Testis (tissue), 3 donors: Measurements from ENCODE around the gene CD1E. TPM values are rescaled to one million over a fixed set of nuclear protein-coding genes. Genes with fewer than 3 reads are reported as not detected.

ENCODE experiments used
- DNase-seq: peaks from one replicate; pipeline ENCODE4 v3.0.0-alpha.2; 2019
- H3K27ac ChIP-seq, 2 donors: fragments of 200-600 bp; sonication (generic); one replicate each; pipeline ENCODE4 v1.5.1; 2019
- H3K27me3 ChIP-seq: fragments of 200-600 bp; sonication (generic); one replicate; pipeline ENCODE4 v1.5.1; 2019
- H3K36me3 ChIP-seq: fragments of 200-600 bp; sonication (generic); one replicate; pipeline ENCODE4 v1.5.1; 2017; ENCODE audit warnings: low read depth; ENCODE audit errors: missing control alignments
- H3K4me1 ChIP-seq: fragments of 200-600 bp; sonication (generic); one replicate; pipeline ENCODE4 v1.5.1; 2019
- H3K4me3 ChIP-seq, 2 donors: fragments of 200-600 bp; sonication (generic); one replicate each; pipeline ENCODE4 v1.5.1; 2017 to 2019
- H3K9me3 ChIP-seq: fragments of 200-600 bp; sonication (generic); one replicate; pipeline ENCODE4 v1.5.1; 2017
- CTCF ChIP-seq, 3 experiments: fragments of 450-650 bp in 2 of 3; fragments of 200-600 bp in 1 of 3; sonication (generic) in 1 of 3; IDR thresholded peaks; one replicate each; pipeline ENCODE4 v1.5.1; 2016 to 2019; ENCODE audit warnings: antibody characterized with exemption in 3 of 3, mild to moderate bottlenecking in 2 of 3, moderate library complexity in 1 of 3
- POLR2A ChIP-seq: fragments of 450-650 bp; IDR thresholded peaks from one replicate; pipeline ENCODE4 v1.6.1; 2017; ENCODE audit warnings: antibody characterized with exemption, mild to moderate bottlenecking, moderate library complexity
- WGBS, 2 donors: methylation state at CpG; one replicate each; pipeline ENCODE4 v1.1.5; 2018; 5-methylcytosine and 5-hydroxymethylcytosine counted together
- intact Hi-C: fragments of 100-400 bp; cut with DNase I; formaldehyde crosslinking; loops from one replicate; pipeline ENCODE4 v1.15.1; 2023; ENCODE audit warnings: low total_unique reads
- polyA plus RNA-seq: library from polyadenylated mRNA; stranded (reverse); fragments of 350-450 nt; fragmentation: Illumina TruSeq; extraction: RNeasy Lipid Tissue Mini Kit (QIAGEN cat#74804); gene quantifications from one replicate; pipeline ENCODE4 v1.2.3, GENCODE V29; 2014; ENCODE audit warnings: low read depth, low replicate concordance; ENCODE audit not compliant: insufficient read depth
- total RNA-seq, 2 donors: library from RNA; depleted of rRNA; stranded (reverse); fragments of >200 nt; gene quantifications; one replicate each; pipeline ENCODE4 v1.2.3, GENCODE V29; 2016

The CD1E gene
- total and polyA plus RNA-seq, 3 donors from 2014 or later, result 0.16 to 1.8 (median 1.3) TPM

DNA sequence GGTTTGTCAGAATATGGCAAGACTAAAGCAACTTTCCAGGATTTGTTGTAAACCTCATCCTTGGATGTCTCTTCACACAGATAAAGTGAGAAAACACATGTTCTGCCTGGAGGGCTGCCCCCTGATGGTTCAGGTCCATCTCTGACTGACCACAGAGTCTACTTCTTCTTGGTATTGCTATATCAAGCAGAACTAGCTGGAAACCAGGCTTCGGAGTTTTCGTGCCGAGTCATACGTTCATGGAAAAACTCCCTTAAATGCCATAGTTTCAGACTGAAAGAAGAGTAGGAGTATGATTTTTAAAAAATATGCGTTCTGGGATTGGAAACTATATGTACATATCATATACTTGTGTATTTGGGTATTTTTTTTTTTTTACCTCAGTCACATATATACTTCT lies 39.8 kb downstream of the CD1E start:
- intact Hi-C loops, result no loop called here
- Histone ChIP-seq H3K4me1 (no peaks in the 10 kb centered on the region), H3K27me3 (no peaks in the 10 kb centered on the region), H3K27ac (no peak overlapping the region), H3K4me3 (no peak overlapping the region), H3K36me3 (no peaks in the 10 kb centered on the region), H3K9me3 (no peaks in the 10 kb centered on the region)
- TF ChIP-seq POLR2A (no peak), CTCF (IDR thresholded peaks at IDR 0.05) (no peak)
- DNase-seq, result no peak
- 91 to 96% methylated on average over 5 of the region's 5 CpGs for WGBS, 2 donors

DNA sequence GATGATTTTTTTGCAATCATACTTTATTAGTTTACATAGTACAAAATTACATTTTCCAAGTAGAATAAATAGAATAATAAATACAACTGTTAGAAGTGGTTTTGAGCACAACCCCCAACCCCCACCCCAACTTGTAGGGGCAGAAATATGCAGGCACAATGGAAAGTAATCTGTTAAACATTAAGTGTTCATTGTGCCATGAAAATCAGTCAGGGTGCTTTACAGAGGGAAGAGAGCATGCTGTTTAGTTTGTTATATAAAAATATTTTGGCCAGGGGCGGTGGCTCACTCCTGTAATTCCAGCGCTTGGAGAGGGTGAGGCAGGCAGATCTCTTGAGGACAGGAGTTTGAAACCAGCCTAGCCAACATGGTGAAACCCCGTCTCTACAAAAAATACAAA lies 43.0 kb downstream of the CD1E start:
- WGBS, 2 donors, result 88 to 92% methylated on average over 3 of the region's 3 CpGs
- TF ChIP-seq POLR2A (no peak), CTCF (IDR thresholded peaks at IDR 0.05) (no peak)
- no peaks in the 10 kb centered on the region for H3K27me3 ChIP-seq
- H3K36me3 ChIP-seq, result no peaks in the 10 kb centered on the region
- no peak for DNase-seq
- intact Hi-C loops, result no loop called here
- no peaks in the 10 kb centered on the region for H3K4me1 ChIP-seq
- H3K27ac ChIP-seq, result no peak overlapping the region
- H3K4me3 ChIP-seq, result no peak overlapping the region
- H3K9me3 ChIP-seq, result no peaks in the 10 kb centered on the region

GRCh38 chr1:158398818-158399514 lies 45.3 kb downstream of the CD1E start, which contains the start of gene OR10T2:
OR10T2 (minus strand) TSS chr1:158399466; CDS start chr1:158399466, 0 bp downstream.
- Histone ChIP-seq H3K36me3 (no peaks in the 10 kb centered on the region), H3K27me3 (no peaks in the 10 kb centered on the region), H3K27ac (no peak within 1 kb of the TSS), H3K9me3 (no peaks in the 10 kb centered on the region), H3K4me1 (no peaks in the 10 kb centered on the region), H3K4me3 (no peak within 1 kb of the TSS)
- WGBS, 2 donors, result 91 to 96% methylated on average over 5 of the region's 5 CpGs
- DNase-seq, result no peak
- intact Hi-C loops, result no loop called here
- no peak for TF ChIP-seq CTCF (IDR thresholded peaks at IDR 0.05)
- no peak for TF ChIP-seq POLR2A

DNA sequence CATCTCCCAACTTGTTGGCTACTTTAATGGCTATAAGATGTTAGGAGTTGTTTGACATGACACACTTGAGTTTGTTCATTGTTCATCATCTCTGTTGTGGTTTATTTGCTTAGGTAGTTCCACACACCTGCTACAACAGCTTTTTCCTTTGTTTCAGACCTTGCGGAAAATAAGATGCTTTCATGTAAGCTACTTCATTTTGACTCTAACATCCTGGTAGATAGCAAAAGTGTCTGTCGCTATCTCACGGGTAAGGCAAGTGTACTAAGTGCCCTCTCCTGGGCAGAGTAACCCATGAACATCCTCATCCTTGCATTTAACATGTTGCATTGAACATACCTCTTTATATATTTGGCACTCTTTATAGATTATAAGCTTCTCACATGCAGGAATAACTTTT lies 47.2 kb downstream of the CD1E start:
- WGBS, 2 donors, result 84 to 94% methylated on average over 3 of the region's 3 CpGs
- intact Hi-C loops, result no loop called here
- TF ChIP-seq CTCF (IDR thresholded peaks at IDR 0.05) (no peak), POLR2A (no peak)

DNA sequence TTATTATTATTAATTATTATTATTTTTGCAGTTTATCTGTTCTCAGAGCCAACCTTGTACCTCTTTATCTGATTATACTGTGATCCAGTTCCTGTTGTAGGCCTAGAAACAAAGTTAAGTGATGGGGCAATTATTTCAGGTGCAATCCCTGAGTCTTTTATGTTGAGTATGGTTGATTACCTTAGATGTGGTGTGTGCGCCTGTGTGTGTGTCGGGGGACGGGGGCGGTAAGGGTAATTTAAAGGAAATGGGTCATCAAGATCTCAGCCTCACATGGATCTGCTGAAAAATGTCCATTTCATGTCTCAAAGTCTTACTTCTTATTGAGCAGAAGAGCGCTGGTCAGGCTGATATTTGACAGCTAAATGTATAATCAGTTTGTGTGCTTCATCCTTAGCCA lies 53.4 kb downstream of the CD1E start:
- intact Hi-C loops, result no loop called here
- no peaks in the 10 kb centered on the region for H3K9me3 ChIP-seq
- 83 to 91% methylated on average over 5 of the region's 5 CpGs for WGBS, 2 donors
- no peak overlapping the region for H3K27ac ChIP-seq
- no peaks in the 10 kb centered on the region for H3K36me3 ChIP-seq
- no peak overlapping the region for H3K4me3 ChIP-seq
- H3K27me3 ChIP-seq, result no peaks in the 10 kb centered on the region
- TF ChIP-seq CTCF (IDR thresholded peaks at IDR 0.05), result no peak
- no peak for TF ChIP-seq POLR2A
- no peak for DNase-seq
- H3K4me1 ChIP-seq, result no peaks in the 10 kb centered on the region

More for the DNA sequence above, 47.2 kb downstream of the CD1E start:
- H3K27me3 ChIP-seq, result no peaks in the 10 kb centered on the region
- no peaks in the 10 kb centered on the region for H3K36me3 ChIP-seq
- no peak for DNase-seq
- no peaks in the 10 kb centered on the region for H3K4me1 ChIP-seq
- no peak overlapping the region for H3K4me3 ChIP-seq
- H3K27ac ChIP-seq, result no peak overlapping the region
- no peaks in the 10 kb centered on the region for H3K9me3 ChIP-seq
